Measurements from ENCODE around the gene RIOK2.

- TF ChIP-seq CHD2 (IDR thresholded peaks at IDR 0.05; ENCODE audit: low read length): no peak
- TF ChIP-seq POLR2A (IDR thresholded peaks at IDR 0.05; ENCODE audit: control extremely low read depth in 1 of 2, low read depth in 2 of 2, low read length in 2 of 2): no peak
- TF ChIP-seq CTCF (IDR thresholded peaks at IDR 0.05; ENCODE audit: control extremely low read depth in 1 of 3, insufficient read depth in 1 of 3, low read depth in 1 of 3, low read length in 3 of 3): no peak
- no peak for TF ChIP-seq GABPA (IDR thresholded peaks at IDR 0.05; ENCODE audit: borderline replicate concordance, insufficient read depth, low read length)
- no peak for TF ChIP-seq YY1 (IDR thresholded peaks at IDR 0.05; ENCODE audit: low read depth, low read length)
- no peak for TF ChIP-seq SRF (IDR thresholded peaks at IDR 0.05; ENCODE audit: low read depth, low read length)
- TF ChIP-seq EZH2 (IDR thresholded peaks at IDR 0.05; ENCODE audit: low read depth, low read length, severe bottlenecking): no peak
- no peak for TF ChIP-seq CHD1 (IDR thresholded peaks at IDR 0.05; ENCODE audit: low read depth, low read length)
- no peak for TF ChIP-seq NRF1 (IDR thresholded peaks at IDR 0.05; ENCODE audit: low read depth, low read length)
- no peak for TF ChIP-seq TBP (IDR thresholded peaks at IDR 0.05; ENCODE audit: low read depth, low read length)
- TF ChIP-seq RAD21 (IDR thresholded peaks at IDR 0.05 in 1 of 2, conservative IDR thresholded peaks at IDR 0.05 in 1 of 2; ENCODE audit: low read depth in 2 of 2, low read length in 2 of 2): no peak
Observed at GRCh38 chr5:97143704-97144103, 39.3 kb downstream of the RIOK2 start.
